ENCODE data around the gene FSD2.

The FSD2 gene
- total RNA-seq: 0 reads per million in 2 donors

GRCh38 chr15:82805994-82806406 lies at the start of gene FSD2:
FSD2 (minus strand) TSS chr15:82806069; CDS start chr15:82787390, 18,679 bp downstream.
- DNase-seq: no peak

- no peak for DNase-seq
Observed at GRCh38 chr15:82854554-82854953, 48.7 kb upstream of the FSD2 start.

GRCh38 chr15:82852941-82853561 lies 47.2 kb upstream of the FSD2 start:
- DNase-seq: no peak

- no peak for DNase-seq
Observed at GRCh38 chr15:82851981-82852511, 46.2 kb upstream of the FSD2 start.

GRCh38 chr15:82851306-82851850 lies 45.5 kb upstream of the FSD2 start:
- DNase-seq: no peak

- no peak for DNase-seq
Observed at GRCh38 chr15:82850731-82851130, 44.9 kb upstream of the FSD2 start.

GRCh38 chr15:82849556-82850512 lies 44.0 kb upstream of the FSD2 start:
- peak; percentile 15 for DNase-seq

- no peak for DNase-seq
Observed at GRCh38 chr15:82848241-82848993, 42.5 kb upstream of the FSD2 start.

GRCh38 chr15:82847703-82848102 lies 41.8 kb upstream of the FSD2 start:
- no peak for DNase-seq

- no peak for DNase-seq
Observed at GRCh38 chr15:82846621-82847020, 40.8 kb upstream of the FSD2 start.

- DNase-seq: no peak
Observed at GRCh38 chr15:82845686-82846085, 39.8 kb upstream of the FSD2 start.

- DNase-seq: no peak
Observed at GRCh38 chr15:82843566-82843965, 37.7 kb upstream of the FSD2 start.

GRCh38 chr15:82840166-82840565 lies 34.3 kb upstream of the FSD2 start:
- no peak for DNase-seq

GRCh38 chr15:82839136-82839535 lies 33.3 kb upstream of the FSD2 start:
- DNase-seq: no peak

- DNase-seq: no peak
Observed at GRCh38 chr15:82838096-82838735, 32.3 kb upstream of the FSD2 start.

- DNase-seq: no peak
Observed at GRCh38 chr15:82835391-82835917, 29.6 kb upstream of the FSD2 start.

GRCh38 chr15:82833362-82833682 lies 27.5 kb upstream of the FSD2 start:
- no peak for DNase-seq

GRCh38 chr15:82832601-82833361 lies 26.9 kb upstream of the FSD2 start:
- no peak for DNase-seq

GRCh38 chr15:82831894-82832600 lies 26.2 kb upstream of the FSD2 start:
- no peak for DNase-seq

GRCh38 chr15:82830427-82831173 lies 24.7 kb upstream of the FSD2 start:
- DNase-seq: no peak

All from T-helper 9 cell (primary cell).